Measurements from ENCODE around the gene TNNC1.

Gene TNNC1

GRCh38 chr3:52456800-52457183 is 3.0 kb upstream of the TNNC1 start:
- DNase-seq: no peak

- no peak for DNase-seq
Observed at GRCh38 chr3:52456169-52456799, 2.4 kb upstream of the TNNC1 start.

GRCh38 chr3:52455283-52456168 is 1.7 kb upstream of the TNNC1 start, which contains the start of gene NISCH:
Gene NISCH (plus strand): TSS chr3:52455604. CDS start chr3:52455642, 38 bp downstream.
- peak; percentile 92 to 97 for DNase-seq

GRCh38 chr3:52454938-52455282 is 1.1 kb upstream of the TNNC1 start:
- peak in 1 of 2 donors; percentile 11 for DNase-seq

- DNase-seq: peak in 1 of 2 donors; percentile 14
Observed at GRCh38 chr3:52454250-52454937, 553 bp upstream of the TNNC1 start.

GRCh38 chr3:52452570-52453221 is 1.1 kb downstream of the TNNC1 start:
- no peak for DNase-seq

GRCh38 chr3:52452126-52452525 is 1.7 kb downstream of the TNNC1 start:
- DNase-seq: no peak

GRCh38 chr3:52451237-52452083 is 2.4 kb downstream of the TNNC1 start:
- no peak for DNase-seq

GRCh38 chr3:52450489-52451236 is 3.2 kb downstream of the TNNC1 start:
- DNase-seq: no peak

- DNase-seq: no peak
Observed at GRCh38 chr3:52447512-52448355, 6.1 kb downstream of the TNNC1 start.

- peak; percentile 72 to 83 for DNase-seq
Observed at GRCh38 chr3:52446631-52447511, 7.0 kb downstream of the TNNC1 start.

GRCh38 chr3:52446042-52446441 is 7.8 kb downstream of the TNNC1 start:
- no peak for DNase-seq

GRCh38 chr3:52444860-52445793 is 8.7 kb downstream of the TNNC1 start, which contains the start of gene SEMA3G:
Gene SEMA3G (minus strand): TSS chr3:52445103. CDS start chr3:52445027, 76 bp downstream.
- peak; percentile 73 to 82 for DNase-seq

GRCh38 chr3:52443791-52444687 is 9.8 kb downstream of the TNNC1 start:
- DNase-seq: no peak

GRCh38 chr3:52443268-52443610 is 10.6 kb downstream of the TNNC1 start:
- DNase-seq: no peak

GRCh38 chr3:52442409-52443267 is 11.2 kb downstream of the TNNC1 start:
- no peak for DNase-seq
